GM21423 (cell line): ENCODE data around the gene SEC16B.

Experiments used
- ATAC-seq: cut with Tn5 transposase; IDR thresholded peaks from one replicate; pipeline ENCODE4 v1.9.1; 2021; ENCODE audit warnings: mild to moderate bottlenecking, moderate library complexity; ENCODE audit not compliant: unreplicated experiment

SEC16B gene

DNA sequence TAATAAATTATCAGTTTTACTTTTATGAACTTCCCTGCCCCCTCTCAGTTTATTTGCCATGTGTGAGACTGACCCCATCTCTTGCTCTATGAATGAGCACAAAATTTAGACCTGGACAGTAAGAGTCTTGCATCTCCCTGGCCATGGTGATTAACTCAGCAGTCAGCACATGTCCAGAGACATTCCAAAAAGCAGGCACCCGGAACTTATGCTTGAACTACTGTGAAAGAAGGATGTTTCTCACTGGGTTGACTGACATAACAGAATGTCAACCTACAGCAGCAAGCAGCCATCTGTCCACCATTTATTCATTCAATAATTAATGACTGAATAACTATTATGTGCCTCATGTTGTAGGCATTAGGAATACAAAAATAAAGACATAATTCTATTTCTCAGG, 11.3 kb upstream of the SEC16B start:
- no peak for ATAC-seq

DNA sequence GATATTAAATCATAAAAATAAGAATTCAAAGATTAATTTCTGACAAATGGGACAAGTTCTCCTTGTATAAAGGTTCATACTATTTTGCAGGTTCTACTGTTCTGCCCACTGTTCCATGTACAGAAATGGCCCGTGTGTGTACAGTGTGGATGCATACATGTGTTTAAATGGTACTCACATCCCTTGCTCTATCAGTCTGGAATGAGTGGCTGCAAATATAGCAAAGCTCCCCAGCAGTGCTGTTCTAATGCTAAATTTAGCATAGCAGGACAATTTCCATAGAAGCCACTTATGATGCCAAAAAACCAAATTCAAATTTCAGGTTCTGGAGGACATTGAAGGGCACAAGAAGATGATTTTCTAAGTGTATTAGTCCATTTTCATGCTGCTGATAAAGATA, 9.4 kb upstream of the SEC16B start:
- ATAC-seq = no peak

- no peak for ATAC-seq
Observed at GRCh38 chr1:177978530-177978929, 8.7 kb upstream of the SEC16B start.

- ATAC-seq = no peak
Observed at GRCh38 chr1:177977141-177977540, 7.3 kb upstream of the SEC16B start.

GRCh38 chr1:177976596-177976995, 6.7 kb upstream of the SEC16B start:
- no peak for ATAC-seq

DNA sequence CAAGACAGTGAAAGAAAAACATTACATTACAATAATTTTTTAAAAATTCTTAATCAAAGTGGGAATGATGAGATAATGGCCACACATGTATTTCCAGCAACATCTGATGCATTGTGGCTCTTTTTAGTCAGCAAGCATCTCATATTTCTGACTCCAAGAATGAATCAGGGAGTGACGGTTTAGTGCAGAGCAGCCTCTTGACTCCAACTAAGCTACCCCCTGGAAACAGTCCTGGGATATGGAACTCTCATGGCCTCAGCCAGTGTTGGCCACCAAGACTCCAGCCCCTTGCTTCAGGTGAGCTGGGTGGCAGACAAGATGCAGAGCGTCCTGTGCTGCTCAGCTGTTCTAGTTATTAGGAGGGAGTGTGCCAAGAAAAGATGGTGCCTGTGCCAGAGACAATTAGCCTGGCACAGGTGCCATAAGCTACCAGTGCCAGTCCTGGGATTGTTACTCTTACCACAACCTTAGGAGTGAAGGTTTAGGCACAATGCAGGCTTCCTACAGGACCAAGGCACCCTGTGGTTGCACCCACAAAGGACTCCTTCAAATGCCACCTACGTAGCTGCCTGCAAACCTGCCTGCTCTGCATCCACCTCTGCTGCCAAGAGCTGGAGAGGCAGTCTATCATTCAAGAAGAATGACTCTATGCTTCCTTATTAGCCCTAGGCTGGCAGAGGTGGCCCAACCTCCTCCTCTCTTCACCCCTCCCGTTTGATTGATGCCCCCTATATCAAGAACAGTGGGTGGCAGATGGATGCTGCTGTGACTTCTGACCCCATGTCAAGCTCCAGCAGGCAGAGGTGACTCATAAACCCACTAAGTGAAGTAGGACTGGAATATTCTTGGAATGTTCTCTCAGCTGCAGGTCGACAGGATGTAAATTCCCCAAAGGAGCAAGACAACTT, 6.0 kb upstream of the SEC16B start:
- ATAC-seq = no peak

GRCh38 chr1:177973585-177973984, 3.7 kb upstream of the SEC16B start:
- no peak for ATAC-seq

GRCh38 chr1:177969109-177969508, 749 bp downstream of the SEC16B start:
- no peak for ATAC-seq

DNA sequence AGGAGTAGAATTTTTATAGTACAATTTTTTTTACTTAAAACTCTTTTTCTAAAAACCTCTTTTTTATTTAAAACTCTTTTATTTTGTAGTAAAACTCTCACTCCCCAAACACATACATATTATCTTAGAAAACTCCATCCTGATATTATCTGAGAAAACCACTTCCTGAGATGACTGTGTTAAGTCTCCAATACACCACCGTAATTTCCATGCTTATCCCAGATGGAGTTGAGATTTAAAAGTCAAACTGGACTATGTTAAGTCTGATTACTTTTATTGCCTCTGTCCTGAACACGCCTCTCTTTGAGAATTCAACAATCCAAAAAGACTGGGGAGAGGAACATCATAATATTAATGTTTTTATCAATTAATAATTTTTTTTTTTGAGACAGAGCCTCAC, 3.7 kb downstream of the SEC16B start:
- ATAC-seq = no peak

- no peak for ATAC-seq
Observed at GRCh38 chr1:177965293-177965692, 4.6 kb downstream of the SEC16B start.

GRCh38 chr1:177964336-177964735, 5.5 kb downstream of the SEC16B start:
- no peak for ATAC-seq

GRCh38 chr1:177960939-177961622, 8.8 kb downstream of the SEC16B start:
- ATAC-seq = no peak

- no peak for ATAC-seq
Observed at GRCh38 chr1:177959811-177960515, 9.9 kb downstream of the SEC16B start.

DNA sequence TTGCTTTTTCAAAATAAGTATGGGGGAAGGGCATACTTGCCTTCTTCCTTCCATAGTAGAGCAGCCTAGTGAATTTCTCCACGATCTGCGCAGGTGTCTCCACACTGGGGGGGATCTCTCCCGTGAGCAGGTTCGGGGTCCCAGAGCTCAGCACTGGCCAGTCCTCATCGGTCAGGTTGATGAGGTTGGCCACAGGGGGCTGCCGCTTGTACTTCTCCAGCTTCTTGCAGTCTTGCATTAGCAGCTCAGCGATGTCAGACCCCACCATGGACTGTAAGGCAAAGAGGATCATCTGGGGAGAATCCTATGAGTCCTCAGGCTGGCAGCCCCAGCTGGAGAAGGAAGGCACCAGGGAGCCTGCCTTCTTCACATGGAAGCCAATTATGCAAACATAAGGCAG, 11.8 kb downstream of the SEC16B start:
- no peak for ATAC-seq

GRCh38 chr1:177954076-177954475, 15.8 kb downstream of the SEC16B start:
- ATAC-seq = no peak

- no peak for ATAC-seq
Observed at GRCh38 chr1:177953549-177953948, 16.3 kb downstream of the SEC16B start.

GRCh38 chr1:177952691-177953090, 17.2 kb downstream of the SEC16B start:
- ATAC-seq = no peak

DNA sequence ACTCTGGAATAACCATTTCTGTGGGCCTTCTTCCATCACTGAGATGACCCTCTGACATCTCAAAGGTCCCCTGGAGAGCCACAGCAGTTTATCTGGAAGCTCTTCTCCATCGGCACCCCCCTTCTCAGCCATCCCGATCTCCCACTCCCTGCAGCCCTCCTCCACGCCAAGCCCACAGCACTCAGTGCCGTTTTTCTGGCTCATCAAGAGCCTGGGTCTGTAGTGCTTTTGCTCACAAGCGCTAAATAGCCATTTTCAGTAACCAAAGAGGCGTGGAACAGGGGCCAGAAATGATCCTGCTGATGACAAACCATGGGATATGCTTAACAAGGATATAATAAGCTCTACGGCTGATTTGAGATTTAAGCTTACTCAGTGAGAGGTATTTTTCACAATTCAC, 17.6 kb downstream of the SEC16B start:
- ATAC-seq = no peak

GRCh38 chr1:177950506-177950905, 19.4 kb downstream of the SEC16B start:
- ATAC-seq = no peak

DNA sequence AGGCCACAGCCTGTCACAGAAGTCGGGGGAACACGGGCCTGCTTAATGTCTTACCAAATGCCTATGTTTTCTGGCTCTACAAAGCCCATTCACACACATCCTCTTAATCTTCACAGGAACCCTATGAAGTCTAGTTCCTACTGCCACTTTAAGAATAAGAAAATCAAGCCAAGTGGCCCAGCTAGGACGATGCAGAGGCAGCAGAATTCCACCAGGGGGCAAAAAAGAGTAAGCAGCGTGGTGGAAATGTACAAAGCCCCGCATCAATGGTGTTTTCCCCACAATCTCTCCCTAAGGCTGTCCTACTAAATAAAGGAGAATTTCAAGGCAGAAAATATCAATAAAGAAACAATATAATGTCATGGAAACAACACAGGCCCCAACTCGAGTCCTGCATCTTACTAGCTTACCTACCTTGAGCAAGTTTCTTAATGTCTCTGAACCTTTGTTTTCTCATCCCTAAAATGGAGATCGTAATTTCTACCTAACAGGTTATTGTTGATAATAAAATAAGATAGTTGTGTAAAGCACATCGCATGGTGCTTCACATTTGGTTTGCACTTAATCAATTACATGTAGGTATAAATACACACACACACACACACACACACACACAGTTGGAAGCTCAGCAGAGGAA, 21.4 kb downstream of the SEC16B start:
- peak; percentile 80 for ATAC-seq

- no peak for ATAC-seq
Observed at GRCh38 chr1:177947623-177948022, 22.2 kb downstream of the SEC16B start.
